Measurements from ENCODE around the gene JMJD8.

DNA sequence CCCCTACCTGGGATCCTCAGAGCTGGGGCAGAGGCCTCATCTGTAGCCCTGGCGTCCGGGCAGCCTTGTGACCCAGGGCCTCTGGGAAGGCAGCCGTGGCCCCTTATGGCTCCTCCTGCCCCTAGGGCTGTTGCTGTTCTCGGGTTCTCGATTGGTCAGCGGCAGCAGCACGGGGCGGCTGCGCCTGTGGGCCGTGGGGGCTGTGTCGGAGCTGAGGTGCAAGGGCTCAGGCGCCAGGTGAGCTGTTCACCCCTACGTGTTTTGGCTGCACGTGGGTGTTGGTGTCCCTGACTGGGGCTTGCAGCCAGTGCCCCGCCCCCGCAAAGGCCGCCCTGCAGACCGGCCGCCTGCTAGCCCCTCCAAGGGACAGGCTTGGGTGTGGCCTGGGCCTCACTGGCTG is 22.0 kb downstream of the JMJD8 start:
- TF ChIP-seq POLR2A (IDR thresholded peaks at IDR 0.05; ENCODE audit: low read depth) (no peak), POLR2AphosphoS5 (IDR thresholded peaks at IDR 0.05) (no peak), EP300 (IDR thresholded peaks at IDR 0.05) (no peak)
- TF ChIP-seq, protein P1, sequence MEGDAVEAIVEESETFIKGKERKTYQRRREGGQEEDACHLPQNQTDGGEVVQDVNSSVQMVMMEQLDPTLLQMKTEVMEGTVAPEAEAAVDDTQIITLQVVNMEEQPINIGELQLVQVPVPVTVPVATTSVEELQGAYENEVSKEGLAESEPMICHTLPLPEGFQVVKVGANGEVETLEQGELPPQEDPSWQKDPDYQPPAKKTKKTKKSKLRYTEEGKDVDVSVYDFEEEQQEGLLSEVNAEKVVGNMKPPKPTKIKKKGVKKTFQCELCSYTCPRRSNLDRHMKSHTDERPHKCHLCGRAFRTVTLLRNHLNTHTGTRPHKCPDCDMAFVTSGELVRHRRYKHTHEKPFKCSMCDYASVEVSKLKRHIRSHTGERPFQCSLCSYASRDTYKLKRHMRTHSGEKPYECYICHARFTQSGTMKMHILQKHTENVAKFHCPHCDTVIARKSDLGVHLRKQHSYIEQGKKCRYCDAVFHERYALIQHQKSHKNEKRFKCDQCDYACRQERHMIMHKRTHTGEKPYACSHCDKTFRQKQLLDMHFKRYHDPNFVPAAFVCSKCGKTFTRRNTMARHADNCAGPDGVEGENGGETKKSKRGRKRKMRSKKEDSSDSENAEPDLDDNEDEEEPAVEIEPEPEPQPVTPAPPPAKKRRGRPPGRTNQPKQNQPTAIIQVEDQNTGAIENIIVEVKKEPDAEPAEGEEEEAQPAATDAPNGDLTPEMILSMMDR (IDR thresholded peaks at IDR 0.05): no peak

All from esophagus muscularis mucosa (tissue), 4 donors.